Measurements from ENCODE around the gene HIVEP3. TPM values are rescaled to one million over a fixed set of nuclear protein-coding genes. Genes with fewer than 3 reads are reported as not detected.

The HIVEP3 gene
- polyA plus RNA-seq, 1 of the 3 experiments (the other 2 are of a cell fraction): 6.4 TPM

- H3K4me2 ChIP-seq: no peak overlapping the region
- H3K9me3 ChIP-seq: no peaks in the 10 kb centered on the region
- TF ChIP-seq USF2 (IDR thresholded peaks at IDR 0.05; ENCODE audit: borderline replicate concordance, low read depth, low read length) (no peak), FOXJ3 (CRISPR knock-in tag; IDR thresholded peaks at IDR 0.05) (no peak), PBX3 (IDR thresholded peaks at IDR 0.05) (no peak), POLR2AphosphoS5 (IDR thresholded peaks at IDR 0.05; ENCODE audit: low read depth, low read length) (no peak), ELF1 (IDR thresholded peaks at IDR 0.05) (no peak), NRF1 (IDR thresholded peaks at IDR 0.05; ENCODE audit: low read depth, low read length) (no peak), SMC3 (IDR thresholded peaks at IDR 0.05; ENCODE audit: low read depth, low read length) (no peak), FOXM1 (IDR thresholded peaks at IDR 0.05; ENCODE audit: low read depth) (no peak), MXI1 (IDR thresholded peaks at IDR 0.05; ENCODE audit: low read depth, low read length) (no peak), RXRA (IDR thresholded peaks at IDR 0.05; ENCODE audit: borderline replicate concordance, low read depth) (no peak), TEAD4 (IDR thresholded peaks at IDR 0.05; ENCODE audit: borderline replicate concordance, insufficient read depth) (no peak), REST (IDR thresholded peaks at IDR 0.05; ENCODE audit: low read depth, low read length) (no peak)
- H3K27me3 ChIP-seq (ENCODE audit: insufficient read depth): no peaks in the 10 kb centered on the region
- H4K20me1 ChIP-seq (ENCODE audit: insufficient read depth): no peaks in the 10 kb centered on the region
- H2AFZ ChIP-seq (ENCODE audit: low read depth): no peak overlapping the region
- H3F3A ChIP-seq (replicated peaks; ENCODE audit: insufficient read depth): no peaks in the 10 kb centered on the region
- CTCF ChIA-PET: no interaction called here
- H3K9me2 ChIP-seq: no peaks in the 10 kb centered on the region
- no peaks in the 10 kb centered on the region for H3K36me3 ChIP-seq (replicated peaks in 1 of 2; ENCODE audit: control insufficient read depth in 1 of 2, insufficient read depth in 2 of 2, low read length in 1 of 2)
- 75% methylated on average over 2 of the region's 2 CpGs for WGBS (ENCODE audit: low lambda C conversion rate)
- DNase-seq: no peak
- no peak overlapping the region for H3K27ac ChIP-seq (ENCODE audit: low read depth in 2 of 2, low read length in 1 of 2)
- POLR2A ChIA-PET: no interaction called here
- H3K4me1 ChIP-seq (ENCODE audit: control insufficient read depth in 1 of 2, insufficient read depth in 2 of 2, low read depth in 1 of 2, low read length in 1 of 2): no peaks in the 10 kb centered on the region
- no peaks in the 10 kb centered on the region for H3K79me2 ChIP-seq (ENCODE audit: insufficient read depth)
- no peak overlapping the region for H3K9ac ChIP-seq
- H3K4me3 ChIP-seq (ENCODE audit: low read depth in 2 of 2, low read length in 1 of 2): no peak overlapping the region
Measured at GRCh38 chr1:41566969-41567368, 351.8 kb downstream of the HIVEP3 start.

GRCh38 chr1:41566274-41566885 lies 352.3 kb downstream of the HIVEP3 start:
- Histone ChIP-seq H3F3A (replicated peaks; ENCODE audit: insufficient read depth) (no peaks in the 10 kb centered on the region), H3K9me3 (no peaks in the 10 kb centered on the region), H3K27ac (ENCODE audit: low read depth in 2 of 2, low read length in 1 of 2) (no peak overlapping the region), H2AFZ (ENCODE audit: low read depth) (no peak overlapping the region), H3K27me3 (ENCODE audit: insufficient read depth) (no peaks in the 10 kb centered on the region), H3K79me2 (ENCODE audit: insufficient read depth) (no peaks in the 10 kb centered on the region), H3K4me2 (no peak overlapping the region), H3K9me2 (no peaks in the 10 kb centered on the region), H3K4me1 (ENCODE audit: control insufficient read depth in 1 of 2, insufficient read depth in 2 of 2, low read depth in 1 of 2, low read length in 1 of 2) (no peaks in the 10 kb centered on the region), H3K4me3 (ENCODE audit: low read depth in 2 of 2, low read length in 1 of 2) (no peak overlapping the region), H3K36me3 (replicated peaks in 1 of 2; ENCODE audit: control insufficient read depth in 1 of 2, insufficient read depth in 2 of 2, low read length in 1 of 2) (no peaks in the 10 kb centered on the region), H3K9ac (no peak overlapping the region), H4K20me1 (ENCODE audit: insufficient read depth) (no peaks in the 10 kb centered on the region)
- WGBS (ENCODE audit: low lambda C conversion rate): 90% methylated on average over 5 of the region's 5 CpGs
- ChIA-PET CTCF (no interaction called here), POLR2A (no interaction called here)
- DNase-seq: no peak
- no peak for TF ChIP-seq RFX5 (IDR thresholded peaks at IDR 0.05; ENCODE audit: low read length)
- TF ChIP-seq FOXJ3 (CRISPR knock-in tag; IDR thresholded peaks at IDR 0.05): no peak
- TF ChIP-seq CHD2 (IDR thresholded peaks at IDR 0.05; ENCODE audit: low read length, partially characterized antibody): no peak
- no peak for TF ChIP-seq YY1 (IDR thresholded peaks at IDR 0.05; ENCODE audit: low read depth)
- TF ChIP-seq MAX (IDR thresholded peaks at IDR 0.05; ENCODE audit: low read depth): no peak
